Measurements from ENCODE around the gene CCDC17. TPM values are rescaled to one million over a fixed set of nuclear protein-coding genes. Genes with fewer than 3 reads are reported as not detected.

Gene CCDC17
- total RNA-seq = 2.4 TPM

- no peak for DNase-seq (ENCODE audit: low spot score)
Observed at GRCh38 chr1:45623972-45624371, at the start of gene CCDC17. TSS of gene CCDC17 (minus strand) at chr1:45624054. CDS start at chr1:45623909, 145 bp downstream.

- DNase-seq (ENCODE audit: low spot score) = no peak
Observed at GRCh38 chr1:45669859-45670655, 46.2 kb upstream of the CCDC17 start.

- no peak for DNase-seq (ENCODE audit: low spot score)
Observed at GRCh38 chr1:45669379-45669778, 45.5 kb upstream of the CCDC17 start.

GRCh38 chr1:45668526-45668925, 44.7 kb upstream of the CCDC17 start:
- no peak for DNase-seq (ENCODE audit: low spot score)

- no peak for DNase-seq (ENCODE audit: low spot score)
Observed at GRCh38 chr1:45667321-45668111, 43.7 kb upstream of the CCDC17 start.

GRCh38 chr1:45666836-45667235, 43.0 kb upstream of the CCDC17 start:
- no peak for DNase-seq (ENCODE audit: low spot score)

GRCh38 chr1:45660336-45660735, 36.5 kb upstream of the CCDC17 start:
- no peak for DNase-seq (ENCODE audit: low spot score)

GRCh38 chr1:45659222-45659621, 35.4 kb upstream of the CCDC17 start:
- no peak for DNase-seq (ENCODE audit: low spot score)

GRCh38 chr1:45658171-45658570, 34.3 kb upstream of the CCDC17 start:
- DNase-seq (ENCODE audit: low spot score) = no peak

GRCh38 chr1:45656573-45657226, 32.8 kb upstream of the CCDC17 start:
- DNase-seq (ENCODE audit: low spot score) = no peak

GRCh38 chr1:45654540-45655280, 30.9 kb upstream of the CCDC17 start:
- no peak for DNase-seq (ENCODE audit: low spot score)

GRCh38 chr1:45647248-45648021, 23.6 kb upstream of the CCDC17 start:
- no peak for DNase-seq (ENCODE audit: low spot score)

GRCh38 chr1:45644661-45645060, 20.8 kb upstream of the CCDC17 start:
- DNase-seq (ENCODE audit: low spot score) = no peak

GRCh38 chr1:45643978-45644377, 20.1 kb upstream of the CCDC17 start:
- no peak for DNase-seq (ENCODE audit: low spot score)

GRCh38 chr1:45643321-45643720, 19.5 kb upstream of the CCDC17 start:
- no peak for DNase-seq (ENCODE audit: low spot score)

- no peak for DNase-seq (ENCODE audit: low spot score)
Observed at GRCh38 chr1:45640293-45640692, 16.4 kb upstream of the CCDC17 start.

GRCh38 chr1:45635211-45635610, 11.4 kb upstream of the CCDC17 start:
- DNase-seq (ENCODE audit: low spot score) = no peak

- DNase-seq (ENCODE audit: low spot score) = no peak
Observed at GRCh38 chr1:45630429-45630828, 6.6 kb upstream of the CCDC17 start.

GRCh38 chr1:45629035-45629434, 5.2 kb upstream of the CCDC17 start:
- no peak for DNase-seq (ENCODE audit: low spot score)

- peak; percentile 54 for DNase-seq (ENCODE audit: low spot score)
Observed at GRCh38 chr1:45622524-45623394, 1.1 kb downstream of the CCDC17 start.

Data from ureter (tissue), 1 donor.